ENCODE measurements around the gene QDPR.
"Not testable (repeated sequence)": the region's sequence is repeated elsewhere in the genome, so short reads cannot be mapped to it uniquely, and the experiment has no call there.

The QDPR gene

GRCh38 chr4:17511950-17512795 lies at the start of gene QDPR:
QDPR (minus strand) TSS chr4:17512090; CDS start chr4:17512054, 36 bp downstream.
- DNase-seq (ENCODE audit: low read depth), result no peak

DNA sequence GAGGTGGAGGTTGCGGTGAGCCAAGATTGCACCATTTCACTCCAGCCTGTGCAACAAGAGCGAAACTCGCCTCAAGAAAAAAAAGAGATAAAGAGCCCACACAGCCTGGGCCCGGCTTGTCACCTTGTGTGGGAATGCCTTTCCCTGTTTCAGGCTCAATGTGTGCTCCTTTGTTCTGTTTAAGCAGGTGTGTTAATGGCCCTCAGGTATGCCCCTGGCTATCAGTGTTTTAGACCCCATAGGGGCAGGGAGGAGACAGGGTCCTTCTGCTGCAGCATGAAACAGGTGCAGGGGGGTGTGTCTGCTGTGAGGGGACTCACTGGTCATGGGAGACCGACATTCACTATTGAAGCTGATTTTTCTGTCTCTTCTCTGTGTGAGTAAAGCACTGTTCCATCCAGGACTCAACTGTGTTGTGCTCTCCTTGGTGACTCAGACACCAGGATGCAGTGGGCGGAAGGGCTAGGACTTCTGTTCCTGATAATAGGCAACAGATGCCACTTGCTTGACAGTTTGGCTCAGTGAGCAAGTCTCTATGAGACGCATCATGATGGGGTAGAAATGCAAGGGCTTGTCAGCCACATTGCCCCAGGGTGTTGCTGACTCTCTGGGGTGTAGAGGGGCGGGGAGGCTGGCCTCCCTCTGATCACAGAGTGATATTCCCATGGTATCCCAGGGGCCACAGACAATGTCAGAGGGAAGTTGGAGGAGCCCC lies 49.5 kb upstream of the QDPR start:
- DNase-seq (ENCODE audit: low read depth), result no peak

GRCh38 chr4:17560065-17560673 lies 48.3 kb upstream of the QDPR start:
- no peak for DNase-seq (ENCODE audit: low read depth)

DNA sequence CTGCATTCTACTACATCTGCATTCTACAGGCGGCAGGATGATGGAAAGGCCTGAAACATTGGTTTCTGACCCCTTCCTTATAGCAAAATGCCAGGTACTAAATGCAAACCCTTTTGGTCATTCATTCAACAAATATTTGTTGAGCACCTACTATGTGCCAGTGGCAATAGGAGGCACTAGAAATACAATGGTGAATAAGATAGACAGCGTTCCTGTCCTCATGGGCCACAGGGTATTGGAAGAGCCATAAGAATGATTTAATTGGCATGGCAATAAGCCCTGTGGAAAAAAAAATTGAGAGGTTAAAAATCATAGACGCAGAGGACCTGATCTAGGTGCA lies 47.8 kb upstream of the QDPR start:
- DNase-seq (ENCODE audit: low read depth), result no peak

DNA sequence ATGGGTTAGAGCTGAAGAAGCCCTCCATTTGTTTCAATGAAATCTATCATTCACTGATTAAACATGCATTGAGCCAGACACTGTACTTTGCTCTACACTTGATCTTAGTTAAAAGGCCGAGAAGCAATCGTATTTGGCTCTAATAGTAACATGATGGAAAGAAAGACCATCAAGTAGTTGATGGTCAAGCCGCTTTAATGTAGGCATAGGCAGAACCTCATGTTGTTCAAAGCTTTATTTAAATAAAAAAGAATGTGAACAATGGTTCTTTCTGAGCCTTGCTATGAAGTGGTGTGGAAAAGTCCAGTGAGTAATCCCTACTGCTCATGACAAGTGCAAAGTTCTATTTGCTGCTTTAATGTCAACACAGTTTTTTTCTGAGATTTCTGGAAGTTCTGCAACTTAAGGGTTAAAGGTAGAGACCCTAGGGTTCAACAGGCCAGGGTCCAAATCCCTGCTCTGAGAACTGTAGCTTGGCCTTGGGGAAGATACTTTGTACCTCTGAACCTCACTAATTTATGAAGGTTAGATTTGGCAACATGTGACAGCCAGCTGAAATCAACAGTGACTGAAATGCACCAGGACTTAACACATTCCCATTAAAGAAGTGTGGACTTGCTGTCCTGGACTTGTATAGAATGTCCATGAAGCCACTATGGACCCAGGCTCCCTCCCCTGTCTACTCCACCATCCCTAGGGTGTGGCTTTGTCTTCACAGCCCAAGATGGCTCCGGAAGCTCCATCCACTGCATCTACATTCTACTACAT lies 47.2 kb upstream of the QDPR start:
- no peak for DNase-seq (ENCODE audit: low read depth)

DNA sequence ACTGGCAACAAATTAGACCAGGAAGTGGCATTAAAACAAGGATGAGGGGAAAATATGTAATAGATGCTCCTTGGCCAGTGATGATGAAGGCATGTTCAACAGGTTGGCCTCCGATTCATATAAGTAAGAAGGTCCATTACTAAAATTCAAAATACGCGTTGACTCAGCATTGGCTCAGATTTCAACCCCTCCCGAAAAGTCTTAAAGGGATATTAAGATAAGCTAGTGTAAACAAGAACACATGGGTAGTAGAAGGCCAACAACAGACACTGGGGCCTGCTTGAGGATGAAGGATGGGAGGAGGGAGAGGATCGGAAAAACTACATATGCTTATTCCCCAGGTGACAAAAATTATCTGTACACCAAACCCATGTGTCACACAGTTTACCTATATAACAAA lies 46.0 kb upstream of the QDPR start:
- no peak for DNase-seq (ENCODE audit: low read depth)

- no peak for DNase-seq (ENCODE audit: low read depth)
These were observed 44.6 kb upstream of the QDPR start for GRCh38 chr4:17556498-17556897.

GRCh38 chr4:17554568-17554967 lies 42.7 kb upstream of the QDPR start:
- no peak for DNase-seq (ENCODE audit: low read depth)

DNA sequence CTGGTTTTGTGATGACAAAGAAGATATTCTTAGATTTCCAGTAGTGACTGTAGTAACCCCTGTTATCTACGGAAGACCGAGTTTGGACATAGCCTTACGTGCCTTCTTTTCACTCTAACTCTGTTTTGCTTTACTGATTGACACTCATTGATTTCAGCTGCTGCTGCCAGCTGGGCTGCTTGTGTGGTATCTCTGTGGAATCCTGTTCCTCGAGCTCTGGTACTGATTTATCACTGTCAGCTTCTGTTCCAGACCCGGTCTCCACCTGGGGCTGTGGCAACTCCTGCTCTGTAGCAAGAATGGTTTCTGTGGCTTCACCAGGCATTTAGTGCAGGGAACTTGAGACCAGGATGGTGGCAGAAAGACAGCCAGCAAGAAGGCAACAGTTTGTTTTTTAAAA lies 40.5 kb upstream of the QDPR start:
- DNase-seq (ENCODE audit: low read depth), result no peak

- DNase-seq (ENCODE audit: low read depth), result no peak
These were observed 38.7 kb upstream of the QDPR start for GRCh38 chr4:17550549-17550948.

GRCh38 chr4:17546678-17547077 lies 34.8 kb upstream of the QDPR start:
- DNase-seq (ENCODE audit: low read depth), result no peak

DNA sequence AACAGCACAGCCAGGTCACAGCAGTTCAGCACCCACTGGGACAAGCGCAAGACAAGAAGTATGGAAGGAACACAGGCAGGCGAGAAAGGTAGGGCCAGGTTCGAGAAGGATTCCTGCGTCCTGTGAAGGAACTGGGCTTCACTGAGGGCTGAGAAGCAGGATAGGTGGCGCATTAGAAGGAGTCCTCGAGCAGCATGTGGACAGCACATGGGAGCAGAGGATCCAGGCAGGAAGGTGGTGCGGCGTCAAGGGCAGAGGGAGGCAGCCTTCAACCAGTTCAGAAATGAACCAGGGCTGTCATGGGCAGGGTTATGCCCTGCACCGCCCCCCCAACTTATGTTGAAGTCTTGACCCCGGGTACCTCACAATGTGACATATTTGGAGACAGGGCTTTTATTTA lies 34.3 kb upstream of the QDPR start:
- no peak for DNase-seq (ENCODE audit: low read depth)

- DNase-seq (ENCODE audit: low read depth), result no peak
These were observed 33.7 kb upstream of the QDPR start for GRCh38 chr4:17545374-17546140.

DNA sequence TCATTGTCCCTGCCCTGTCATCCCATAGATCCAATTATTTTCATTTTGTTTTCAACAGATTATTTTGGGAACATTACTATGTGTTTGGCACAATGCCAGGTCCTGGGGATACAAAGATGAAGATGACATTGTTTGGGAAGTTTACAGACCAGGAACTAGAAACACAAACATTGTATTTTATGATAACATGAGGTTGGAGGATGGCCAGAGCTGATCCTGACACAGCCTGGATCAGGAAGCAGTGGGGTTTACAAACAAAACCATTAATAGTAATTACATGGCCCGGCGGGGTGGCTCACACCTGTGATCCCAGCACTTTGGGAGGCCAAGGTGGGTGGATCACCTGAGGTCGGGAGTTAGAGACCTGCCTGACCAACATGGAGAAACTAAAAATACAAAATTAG lies 32.9 kb upstream of the QDPR start:
- DNase-seq (ENCODE audit: low read depth), result no peak

DNA sequence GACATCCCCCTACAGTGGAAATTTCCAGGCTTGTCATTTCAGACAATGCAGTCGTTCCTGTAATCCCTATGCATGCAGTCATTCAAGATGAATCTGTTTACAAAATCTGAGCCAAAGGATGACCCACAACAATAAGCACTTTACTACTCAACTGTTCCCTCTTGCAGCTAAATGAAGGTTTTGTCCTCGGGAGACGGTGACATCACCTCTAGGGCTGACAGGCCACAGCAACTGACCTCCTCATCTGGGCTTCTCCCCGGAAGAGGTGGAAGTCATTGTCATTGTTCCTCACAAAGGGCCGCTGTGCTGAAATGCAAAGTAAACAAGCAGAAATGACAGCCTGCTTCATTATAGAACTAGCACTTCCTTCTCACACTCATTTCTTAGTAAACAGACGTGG lies 32.3 kb upstream of the QDPR start:
- DNase-seq (ENCODE audit: low read depth), result no peak

- not testable (repeated sequence) for DNase-seq (ENCODE audit: low read depth)
These were observed 25.2 kb upstream of the QDPR start for GRCh38 chr4:17537060-17537459.

DNA sequence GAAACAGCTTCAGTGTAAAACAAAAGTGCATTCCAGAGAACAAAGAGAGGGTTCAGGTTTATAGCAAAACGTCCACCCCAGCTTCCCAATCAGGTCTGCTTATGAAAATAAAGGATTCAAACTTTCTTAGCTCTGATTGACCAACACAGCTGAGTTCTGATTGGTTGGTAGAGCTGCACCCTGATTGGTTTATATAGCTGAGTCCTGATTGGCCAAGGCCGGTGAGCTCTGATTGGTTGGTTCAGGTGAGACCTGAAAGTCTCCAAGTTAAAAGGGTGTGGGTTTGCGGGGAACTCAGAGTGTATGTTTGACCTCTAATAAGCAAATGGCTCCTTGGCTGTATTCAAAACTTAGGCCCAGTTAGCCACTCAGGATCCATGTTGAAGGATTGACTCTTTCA lies 24.0 kb upstream of the QDPR start:
- no peak for DNase-seq (ENCODE audit: low read depth)

DNA sequence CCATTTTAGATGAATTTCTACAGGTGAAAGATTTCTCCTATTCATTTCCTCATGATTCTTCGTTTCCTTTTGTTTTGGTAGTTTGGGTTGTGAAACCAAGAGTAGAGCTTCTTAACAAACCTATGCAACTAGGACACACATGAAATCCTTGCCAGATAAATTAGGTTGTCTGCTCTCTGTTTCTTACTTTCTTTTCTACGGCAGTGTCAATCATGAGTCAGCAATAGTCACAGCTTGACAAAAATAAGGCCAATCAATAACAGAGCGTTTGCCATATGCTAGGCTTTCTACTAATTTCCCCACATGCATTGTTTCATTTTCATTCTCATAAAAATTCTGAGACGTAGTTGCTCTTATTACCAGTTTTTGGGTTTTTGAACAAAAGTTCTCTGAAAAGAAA lies 23.4 kb upstream of the QDPR start:
- no peak for DNase-seq (ENCODE audit: low read depth)

GRCh38 chr4:17534705-17535104 lies 22.8 kb upstream of the QDPR start:
- DNase-seq (ENCODE audit: low read depth), result no peak

DNA sequence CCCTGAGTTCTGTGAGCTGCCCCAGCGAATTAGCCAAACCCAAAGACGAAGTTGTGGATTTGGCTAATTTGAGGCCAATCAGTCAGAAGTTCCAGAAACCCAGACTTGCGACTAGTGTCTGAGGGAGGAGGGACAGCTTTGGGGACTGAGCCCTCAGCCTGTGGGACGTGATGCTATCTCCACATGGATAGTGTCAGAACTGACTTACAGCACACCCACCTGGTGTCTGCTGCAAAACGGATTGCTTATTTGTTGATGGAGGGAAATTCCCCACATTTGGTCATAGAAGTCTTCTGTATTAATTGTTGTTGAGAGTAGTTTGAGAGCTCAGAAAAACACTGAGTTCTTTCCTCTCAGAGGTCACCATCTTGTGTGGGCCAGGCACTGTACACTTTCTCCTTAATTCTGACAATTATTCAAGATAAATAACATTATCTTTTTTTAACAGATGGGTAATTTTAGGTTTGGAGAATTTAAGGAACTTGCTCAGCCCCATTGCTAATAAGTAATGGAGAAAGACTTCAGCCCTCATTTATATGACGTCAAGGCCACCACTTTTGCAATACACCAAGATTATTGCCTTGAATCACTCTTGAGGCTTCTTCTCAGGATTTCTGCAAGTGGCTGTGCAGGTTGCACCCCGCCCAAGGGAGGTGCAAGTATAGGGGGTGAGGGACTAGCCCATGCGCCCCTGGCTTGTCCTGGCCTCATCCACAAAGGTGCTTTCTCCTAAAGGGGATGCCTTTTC lies 19.8 kb upstream of the QDPR start:
- no peak for DNase-seq (ENCODE audit: low read depth)

- DNase-seq (ENCODE audit: low read depth), result no peak
These were observed 16.8 kb upstream of the QDPR start for GRCh38 chr4:17528551-17529165.
